H9 (cell line): ENCODE results near the gene BET1L. TPM values are rescaled to one million over a fixed set of nuclear protein-coding genes. Genes with fewer than 3 reads are reported as not detected.

Experiments
- DNase-seq: peaks from one replicate; pipeline ENCODE4 v3.0.0-alpha.2; 2017
- H2AFZ ChIP-seq: one replicate; pipeline ENCODE4 v1.6.1; 2013; ENCODE audit warnings: mild to moderate bottlenecking, low read length, control low read depth, moderate library complexity
- H2AK5ac ChIP-seq: 2 replicates; pipeline ENCODE4 v1.6.1; 2013; ENCODE audit warnings: low read length, control low read depth, mixed read lengths; ENCODE audit not compliant: insufficient read length
- H2BK120ac ChIP-seq: one replicate; pipeline ENCODE4 v1.6.1; 2013; ENCODE audit warnings: low read depth, mild to moderate bottlenecking, low read length, control low read depth, inconsistent platforms; ENCODE audit not compliant: poor library complexity, severe bottlenecking
- H2BK12ac ChIP-seq: 2 replicates; pipeline ENCODE4 v1.6.1; 2013; ENCODE audit warnings: low read length, control low read depth, mixed read lengths, low read depth; ENCODE audit not compliant: insufficient read length
- H2BK15ac ChIP-seq: 2 replicates; pipeline ENCODE4 v1.6.1; 2013; ENCODE audit warnings: low read depth, low read length, control low read depth
- H2BK20ac ChIP-seq: one replicate; pipeline ENCODE4 v1.6.1; 2013; ENCODE audit warnings: low read depth, mild to moderate bottlenecking, low read length, control low read depth, inconsistent platforms; ENCODE audit not compliant: poor library complexity, severe bottlenecking
- H2BK5ac ChIP-seq: 2 replicates; pipeline ENCODE4 v1.6.1; 2013; ENCODE audit warnings: low read length, control low read depth, mixed read lengths; ENCODE audit not compliant: insufficient read length
- H3K14ac ChIP-seq: 2 replicates; pipeline ENCODE4 v1.6.1; 2013; ENCODE audit warnings: low read length, control low read depth; ENCODE audit not compliant: insufficient read depth
- H3K18ac ChIP-seq: 2 replicates; pipeline ENCODE4 v1.6.1; 2013; ENCODE audit warnings: low read depth, mild to moderate bottlenecking, mixed read lengths, low read length, control low read depth; ENCODE audit not compliant: insufficient read length
- H3K23ac ChIP-seq: 2 replicates; pipeline ENCODE4 v1.6.1; 2013; ENCODE audit warnings: low read length, control low read depth, mixed read lengths, low read depth; ENCODE audit not compliant: insufficient read length
- H3K23me2 ChIP-seq: 2 replicates; pipeline ENCODE4 v1.6.1; 2013; ENCODE audit warnings: low read depth, mild to moderate bottlenecking, mixed read lengths, low read length, control low read depth; ENCODE audit not compliant: insufficient read length, poor library complexity, severe bottlenecking
- H3K27ac ChIP-seq: 2 replicates; pipeline ENCODE4 v1.5.1; 2013; ENCODE audit warnings: low read length, control low read depth, mixed read lengths, low read depth; ENCODE audit not compliant: insufficient read length
- H3K27me3 ChIP-seq: 2 replicates; pipeline ENCODE4 v1.6.1; 2013; ENCODE audit warnings: low read length, control low read depth, inconsistent platforms; ENCODE audit not compliant: insufficient read depth
- H3K4ac ChIP-seq: 2 replicates; pipeline ENCODE4 v1.6.1; 2013; ENCODE audit warnings: low read depth, mild to moderate bottlenecking, control low read depth, inconsistent platforms, low read length, moderate library complexity
- H3K4me1 ChIP-seq: 2 replicates; pipeline ENCODE4 v1.6.1; 2013; ENCODE audit warnings: low read length, control low read depth, inconsistent platforms; ENCODE audit not compliant: insufficient read depth
- H3K4me2 ChIP-seq: 2 replicates; pipeline ENCODE4 v1.6.1; 2013; ENCODE audit warnings: low read length, control low read depth, mixed read lengths; ENCODE audit not compliant: insufficient read length, insufficient read depth
- H3K56ac ChIP-seq: 2 replicates; pipeline ENCODE4 v1.6.1; 2013; ENCODE audit warnings: low read depth, mild to moderate bottlenecking, mixed read lengths, low read length, control low read depth; ENCODE audit not compliant: insufficient read length
- H3K79me1 ChIP-seq: 2 replicates; pipeline ENCODE4 v1.6.1; 2013; ENCODE audit warnings: low read depth, mild to moderate bottlenecking, moderate library complexity, low read length, control low read depth, inconsistent platforms; ENCODE audit not compliant: insufficient read depth, poor library complexity, severe bottlenecking
- H3K79me2 ChIP-seq: 2 replicates; pipeline ENCODE4 v1.6.1; 2013; ENCODE audit warnings: low read length, control low read depth, inconsistent platforms; ENCODE audit not compliant: insufficient read depth
- H3K9ac ChIP-seq: 2 replicates; pipeline ENCODE4 v1.6.1; 2013; ENCODE audit warnings: low read length, control low read depth, mixed read lengths; ENCODE audit not compliant: insufficient read length; ENCODE audit errors: extremely low read depth
- H3K9me3 ChIP-seq: one replicate; pipeline ENCODE4 v1.6.1; 2013; ENCODE audit warnings: low read depth, low read length, inconsistent platforms; ENCODE audit not compliant: control insufficient read depth
- H3T11ph ChIP-seq: one replicate; pipeline ENCODE4 v1.6.1; 2013; ENCODE audit warnings: mild to moderate bottlenecking, low read length, control low read depth, inconsistent platforms
- H4K20me1 ChIP-seq: one replicate; pipeline ENCODE4 v1.6.1; 2013; ENCODE audit not compliant: control insufficient read depth, insufficient read length, insufficient read depth
- H4K5ac ChIP-seq: 2 replicates; pipeline ENCODE4 v1.6.1; 2013; ENCODE audit warnings: low read depth, mild to moderate bottlenecking, mixed read lengths, low read length, control low read depth; ENCODE audit not compliant: insufficient read length
- H4K8ac ChIP-seq: replicated peaks from 2 replicates; pipeline ENCODE4 v1.6.1; 2013; ENCODE audit warnings: low read length, control low read depth, mixed read lengths, low read depth; ENCODE audit not compliant: insufficient read length
- H4K91ac ChIP-seq: 2 replicates; pipeline ENCODE4 v1.6.1; 2013; ENCODE audit warnings: low read depth, mild to moderate bottlenecking, moderate library complexity, mixed read lengths, low read length, control low read depth; ENCODE audit not compliant: insufficient read length
- H3K27ac Mint-ChIP-seq, 3 experiments: 2 replicates in 2 of 3; 3 replicates in 1 of 3; pipeline ENCODE4 v1.8.0; 2020 to 2021; ENCODE audit warnings: mixed read lengths in 3 of 3, mild to moderate bottlenecking in 1 of 3, moderate library complexity in 1 of 3
- H3K27me3 Mint-ChIP-seq: 2 replicates; pipeline ENCODE4 v1.8.0; 2021; ENCODE audit warnings: low read depth, mild to moderate bottlenecking, moderate library complexity, mixed read lengths
- H3K36me3 Mint-ChIP-seq, 3 experiments: 2 replicates in 2 of 3; 3 replicates in 1 of 3; pipeline ENCODE4 v1.8.0; 2020 to 2021; ENCODE audit warnings: low read depth in 3 of 3, mixed read lengths in 3 of 3; ENCODE audit not compliant: insufficient read depth in 1 of 3
- H3K4me1 Mint-ChIP-seq, 2 experiments: 2 replicates each; pipeline ENCODE4 v1.8.0; 2020; ENCODE audit warnings: mixed read lengths in 2 of 2
- H3K4me3 Mint-ChIP-seq, 2 experiments: 2 replicates in 1 of 2; 3 replicates in 1 of 2; pipeline ENCODE4 v1.8.0; 2020 to 2021; ENCODE audit warnings: mild to moderate bottlenecking in 2 of 2, mixed read lengths in 2 of 2, moderate library complexity in 1 of 2
- H3K9me3 Mint-ChIP-seq, 2 experiments: 2 replicates in 1 of 2; 3 replicates in 1 of 2; pipeline ENCODE4 v1.8.0; 2020; ENCODE audit warnings: mild to moderate bottlenecking in 2 of 2, mixed read lengths in 2 of 2, moderate library complexity in 1 of 2
- WGBS: extraction: QIAGEN DNeasy Blood & Tissue Kit; methylation state at CpG from one replicate; pipeline ENCODE4 v1.1.7; 2013; ENCODE audit warnings: missing lambda C conversion rate, low lambda C conversion rate, mixed read lengths; ENCODE audit not compliant: insufficient read length; ENCODE audit errors: extremely low coverage; 5-methylcytosine and 5-hydroxymethylcytosine counted together
- total RNA-seq: library from RNA; stranded (reverse); gene quantifications from 2 replicates; pipeline ENCODE4 v1.2.1, GENCODE V29; 2021
- TF ChIP-seq, protein P1 (sequence below): fragments of 200-600 bp; sonication (generic); conservative IDR thresholded peaks from 3 replicates; pipeline ENCODE4 v1.8.0; 2021; ENCODE audit warnings: antibody characterized with exemption, mild to moderate bottlenecking

The BET1L gene
- total RNA-seq, 1 experiment from 2014 or later = 49.4 TPM

DNA sequence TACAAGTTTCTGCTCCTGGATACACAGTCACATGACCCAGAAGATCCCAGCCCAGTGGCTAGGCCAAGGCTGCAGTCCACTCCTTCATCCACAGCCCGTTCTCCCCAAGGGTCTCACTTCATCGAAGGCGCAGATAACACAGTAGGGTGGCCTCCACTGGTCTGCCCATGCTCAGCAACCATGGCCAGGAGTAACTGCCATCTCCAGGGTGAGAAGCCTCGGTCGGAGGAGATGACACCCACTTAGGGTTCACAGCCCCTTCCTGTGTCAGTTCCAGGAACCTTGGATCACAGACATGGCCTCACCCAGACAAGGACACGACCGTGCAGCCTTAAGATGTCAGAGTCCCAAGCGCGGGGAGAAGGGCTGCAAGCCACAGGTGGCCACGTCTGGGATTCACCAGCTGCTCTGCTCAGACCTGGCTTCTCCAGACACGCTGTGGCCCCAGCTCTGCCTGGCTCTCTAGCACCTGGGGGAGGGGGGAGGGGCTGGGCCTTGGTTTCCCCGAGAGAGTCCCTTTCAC lies 2.6 kb downstream of the BET1L start:
- Histone ChIP-seq H3K79me2 (no peaks in the 10 kb centered on the region; the same call in 1 of the 2 replicates), H4K91ac (no peak overlapping the region), H3T11ph (no peak overlapping the region), H3K18ac (no peak overlapping the region), H4K8ac (no peak overlapping the region), H3K14ac (no peak overlapping the region), H3K79me1 (peaks cover 5% of the 10 kb centered on the region), H3K27me3 (no peaks in the 10 kb centered on the region), H2BK5ac (no peak overlapping the region), H3K9me3 (no peaks in the 10 kb centered on the region), H2BK120ac (no peak overlapping the region), H3K4ac (no peak overlapping the region), H3K9ac (no peak overlapping the region), H2AK5ac (no peak overlapping the region), H4K20me1 (no peaks in the 10 kb centered on the region), H3K23me2 (peaks cover 21% of the 10 kb centered on the region), H3K4me2 (no peak overlapping the region), H2BK15ac (no peak overlapping the region), H2BK12ac (no peak overlapping the region), H3K23ac (no peak overlapping the region), H2AFZ (no peak overlapping the region), H3K4me1 (no peaks in the 10 kb centered on the region; the same call in 1 of the 2 replicates), H3K56ac (no peak overlapping the region), H4K5ac (no peak overlapping the region), H2BK20ac (no peak overlapping the region), H3K27ac (no peak overlapping the region)
- Mint-ChIP-seq H3K36me3 (peaks cover 10 to 40% (median 26%) of the 10 kb centered on the region in 3 experiments), H3K4me1 (peaks cover 5 to 16% of the 10 kb centered on the region in 2 experiments), H3K4me3 (no peak overlapping the region), H3K9me3 (no peaks in the 10 kb centered on the region; a peak in 1 of 5 replicates), H3K27ac (no peak overlapping the region), H3K27me3 (no peaks in the 10 kb centered on the region; the same call in 1 of the 2 replicates)
- no peak for DNase-seq
- WGBS = no CpG with 5 or more reads among the region's 12 CpGs
- TF ChIP-seq, protein P1, sequence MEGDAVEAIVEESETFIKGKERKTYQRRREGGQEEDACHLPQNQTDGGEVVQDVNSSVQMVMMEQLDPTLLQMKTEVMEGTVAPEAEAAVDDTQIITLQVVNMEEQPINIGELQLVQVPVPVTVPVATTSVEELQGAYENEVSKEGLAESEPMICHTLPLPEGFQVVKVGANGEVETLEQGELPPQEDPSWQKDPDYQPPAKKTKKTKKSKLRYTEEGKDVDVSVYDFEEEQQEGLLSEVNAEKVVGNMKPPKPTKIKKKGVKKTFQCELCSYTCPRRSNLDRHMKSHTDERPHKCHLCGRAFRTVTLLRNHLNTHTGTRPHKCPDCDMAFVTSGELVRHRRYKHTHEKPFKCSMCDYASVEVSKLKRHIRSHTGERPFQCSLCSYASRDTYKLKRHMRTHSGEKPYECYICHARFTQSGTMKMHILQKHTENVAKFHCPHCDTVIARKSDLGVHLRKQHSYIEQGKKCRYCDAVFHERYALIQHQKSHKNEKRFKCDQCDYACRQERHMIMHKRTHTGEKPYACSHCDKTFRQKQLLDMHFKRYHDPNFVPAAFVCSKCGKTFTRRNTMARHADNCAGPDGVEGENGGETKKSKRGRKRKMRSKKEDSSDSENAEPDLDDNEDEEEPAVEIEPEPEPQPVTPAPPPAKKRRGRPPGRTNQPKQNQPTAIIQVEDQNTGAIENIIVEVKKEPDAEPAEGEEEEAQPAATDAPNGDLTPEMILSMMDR = no peak
